Activated naive CD8-positive, alpha-beta T cell treated with anti-CD3 and anti-CD28 coated beads, Interleukin-2, amount 10 ng/mL, durations not matched to agents 7 days and 5 days (primary cell): Measurements from ENCODE around the gene MAST1. TPM values are rescaled to one million over a fixed set of nuclear protein-coding genes. Genes with fewer than 3 reads are reported as not detected.
"Not testable (repeated sequence)": the region's sequence is repeated elsewhere in the genome, so short reads cannot be mapped to it uniquely, and the experiment has no call there.

Experiments used
- ATAC-seq: fragments of 150-1000 bp; cut with Tn5 transposase; one replicate; pipeline ENCODE4 v1.10.0; 2021; ENCODE audit warnings: low read depth, moderate library complexity
- POLR2A ChIA-PET: fragments of 350-600 bp; sonication (Branson Sonifier 250); formaldehyde crosslinking; loops from one replicate; lab custom pipeline; 2021; ENCODE audit warnings: antibody characterized with exemption; lab: Charles Lee
- DNase-seq: peaks from one replicate; pipeline ENCODE4 v3.0.0; 2021
- H3K27ac Mint-ChIP-seq: one replicate; pipeline ENCODE4 v1.8.0; 2022; ENCODE audit warnings: mild to moderate bottlenecking, mixed read lengths
- H3K27me3 Mint-ChIP-seq: one replicate; pipeline ENCODE4 v1.8.0; 2022; ENCODE audit warnings: mild to moderate bottlenecking, moderate library complexity, mixed read lengths
- H3K36me3 Mint-ChIP-seq: one replicate; pipeline ENCODE4 v1.8.0; 2021; ENCODE audit warnings: mild to moderate bottlenecking, mixed read lengths
- H3K4me1 Mint-ChIP-seq: one replicate; pipeline ENCODE4 v1.8.0; 2021; ENCODE audit warnings: mixed read lengths
- H3K4me3 Mint-ChIP-seq: one replicate; pipeline ENCODE4 v1.8.0; 2022; ENCODE audit warnings: mild to moderate bottlenecking, moderate library complexity, mixed read lengths
- H3K9me3 Mint-ChIP-seq: one replicate; pipeline ENCODE4 v1.8.0; 2021; ENCODE audit warnings: mixed read lengths
- microRNA-seq: library from miRNA; unstranded; fragments of <30 nt; microRNA quantifications from one replicate; pipeline ENCODE4 v1.2.0, GENCODE V29; 2022
- total RNA-seq, 2 experiments: library from RNA; stranded (reverse); gene quantifications; one replicate each; pipeline ENCODE4 v1.2.3, GENCODE V29; 2021

MAST1 gene
- total RNA-seq, 2 experiments from 2014 or later, result 1.8 to 2.6 TPM

DNA sequence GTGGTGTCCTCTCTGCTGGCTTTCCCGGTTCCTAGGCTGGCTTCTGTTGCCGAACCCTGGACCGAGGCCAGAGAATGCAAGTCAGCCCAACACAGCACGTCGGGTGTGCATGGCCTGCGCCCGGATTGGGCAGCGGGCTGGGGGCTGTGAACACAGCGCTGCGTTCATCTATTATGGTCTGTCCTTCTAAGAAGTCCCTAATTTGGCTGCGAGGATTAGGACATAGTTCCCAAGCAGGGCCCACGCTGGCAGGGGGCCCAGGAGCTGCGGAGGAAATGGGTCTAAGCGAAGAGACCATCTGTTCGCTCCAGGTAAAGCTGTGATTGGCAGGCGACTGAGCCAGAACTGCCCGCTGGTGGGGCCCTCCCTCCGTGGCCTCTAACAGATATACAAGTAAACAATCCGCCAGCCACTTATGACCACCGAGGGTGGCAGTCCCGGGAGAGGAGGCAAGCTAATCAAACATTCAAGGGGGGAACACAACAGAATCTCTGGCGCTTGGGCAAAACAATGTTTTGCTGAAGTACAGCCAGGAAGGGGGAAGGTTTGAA lies 74.8 kb downstream of the MAST1 start:
- H3K27ac Mint-ChIP-seq, result peak overlapping the region; percentile 73

DNA sequence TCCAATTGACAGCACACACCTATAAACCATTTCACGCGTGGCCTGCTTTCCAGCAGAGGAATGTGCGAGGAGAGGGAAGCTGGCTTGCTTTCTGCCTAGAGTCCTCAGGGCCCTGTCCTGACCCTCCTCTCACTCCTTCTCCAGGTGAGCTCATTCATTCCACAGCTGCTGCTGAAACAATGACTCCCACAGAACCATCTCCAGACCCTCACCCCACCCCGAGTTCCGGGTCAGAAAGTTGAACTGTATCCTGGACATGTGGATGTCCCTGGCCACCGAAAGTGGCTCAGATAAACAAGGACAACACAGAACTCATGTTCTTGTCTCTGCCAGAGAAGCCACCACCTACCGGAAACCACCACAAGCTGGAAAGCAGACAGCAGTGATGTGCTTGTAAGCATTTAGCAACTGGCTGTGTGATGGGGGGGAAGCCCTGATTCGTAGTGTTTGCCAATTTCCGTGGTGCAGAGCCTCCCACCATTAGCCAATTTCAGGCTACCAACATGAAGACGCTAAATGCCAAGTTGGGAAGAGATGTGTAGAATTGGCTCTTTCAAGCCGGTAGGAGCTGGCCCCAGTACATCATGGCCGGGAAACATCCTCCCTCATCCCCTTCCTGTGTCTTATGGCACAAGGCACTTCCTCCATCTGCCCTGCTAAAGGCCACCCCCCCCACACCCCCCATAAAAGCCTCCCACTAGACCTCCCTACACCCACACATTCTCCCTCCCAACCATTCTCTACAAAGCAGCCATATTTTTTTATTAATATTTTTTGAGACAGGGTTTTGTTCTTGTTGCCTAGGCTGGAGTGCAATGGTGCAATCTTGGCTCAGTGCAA lies 75.8 kb downstream of the MAST1 start:
- Mint-ChIP-seq H3K4me1 (peaks cover 28% of the 10 kb centered on the region), H3K36me3 (no peaks in the 10 kb centered on the region), H3K27ac (peak overlapping the region; percentile 97), H3K9me3 (no peaks in the 10 kb centered on the region), H3K27me3 (no peaks in the 10 kb centered on the region), H3K4me3 (peak overlapping the region; percentile 70)
- peak; percentile 88 for ATAC-seq
- POLR2A ChIA-PET, result interaction anchor here (0.6 to 3.6 kb wide), 13 partner anchors 10 to 51 kb away, joined by 3 to 27 read pairs (median 5); partner anchors contain the start of genes CALR, DNASE2, FARSA and GCDH
- peak; percentile 61 for DNase-seq

More for the DNA sequence above, 74.8 kb downstream of the MAST1 start:
- H3K4me3 Mint-ChIP-seq, result no peak overlapping the region
- H3K9me3 Mint-ChIP-seq, result no peaks in the 10 kb centered on the region
- peaks cover 25% of the 10 kb centered on the region for H3K4me1 Mint-ChIP-seq
- H3K27me3 Mint-ChIP-seq, result no peaks in the 10 kb centered on the region
- POLR2A ChIA-PET, result interaction anchor here (0.6 to 3.6 kb wide), 10 partner anchors 11 to 40 kb away, joined by 3 to 27 read pairs (median 8); partner anchors contain the start of genes CALR, DNASE2, FARSA and GCDH
- no peak for DNase-seq
- ATAC-seq, result no peak
- H3K36me3 Mint-ChIP-seq, result no peaks in the 10 kb centered on the region

DNA sequence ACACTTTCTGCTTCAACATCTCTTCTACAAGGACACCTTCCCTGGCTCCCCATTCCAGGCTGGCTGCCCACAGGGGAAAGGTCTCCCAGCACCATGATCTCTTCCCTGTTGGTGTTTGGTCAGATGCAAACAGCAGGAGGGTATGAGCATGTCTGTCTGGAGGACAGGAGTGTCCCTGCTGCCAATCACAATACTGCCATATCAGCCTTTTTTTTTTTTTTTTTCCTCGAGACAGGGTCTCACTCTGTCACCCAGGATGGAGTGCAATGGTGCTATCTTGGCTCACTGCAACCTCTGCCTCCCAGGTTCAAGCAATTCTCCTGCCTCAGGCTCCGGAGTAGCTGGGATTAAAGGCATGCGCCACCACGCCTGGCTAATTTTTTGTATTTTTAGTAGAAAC lies 77.5 kb downstream of the MAST1 start:
- Mint-ChIP-seq H3K27ac (peak overlapping the region; percentile 61), H3K4me1 (peaks cover 31% of the 10 kb centered on the region)
- not testable (repeated sequence) for DNase-seq, H3K27me3 Mint-ChIP-seq, H3K36me3 Mint-ChIP-seq, H3K9me3 Mint-ChIP-seq, H3K4me3 Mint-ChIP-seq, ATAC-seq
- POLR2A ChIA-PET, result interaction anchor here (0.5 to 3.6 kb wide), 3 partner anchors 17 to 140 kb away, joined by 4 to 25 read pairs (median 18); partner anchors contain the start of genes CALR and FARSA

DNA sequence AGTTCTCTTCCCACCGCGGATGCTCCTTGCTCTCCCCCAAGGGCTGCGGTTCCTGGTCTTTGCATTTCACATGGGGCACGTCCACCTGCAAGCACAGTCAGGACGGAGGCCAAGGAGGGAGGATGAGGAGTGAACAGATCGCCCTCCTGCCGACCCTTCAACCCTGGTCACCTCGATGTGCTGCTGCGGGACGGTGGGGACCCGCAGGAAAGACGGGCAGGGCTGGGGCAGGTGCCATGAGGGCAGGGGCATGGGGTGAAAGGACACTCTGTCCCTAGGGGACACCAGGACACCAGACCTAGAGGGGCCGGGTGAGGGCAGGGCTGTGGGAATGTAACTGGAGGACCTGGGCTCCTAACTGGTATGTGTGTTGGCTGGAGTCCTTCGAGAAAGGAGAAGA lies 79.9 kb downstream of the MAST1 start:
- no peaks in the 10 kb centered on the region for H3K27me3 Mint-ChIP-seq
- H3K36me3 Mint-ChIP-seq, result peaks cover 7% of the 10 kb centered on the region
- peaks cover 28% of the 10 kb centered on the region for H3K4me1 Mint-ChIP-seq
- POLR2A ChIA-PET, result interaction anchor here (1.0 to 1.4 kb wide), 3 partner anchors 8 to 47 kb away, joined by 3 read pairs; no protein-coding TSS in a partner anchor
- DNase-seq (no peak), ATAC-seq (no peak)
- H3K27ac Mint-ChIP-seq, result peak overlapping the region; percentile 87
- H3K9me3 Mint-ChIP-seq, result no peaks in the 10 kb centered on the region
- H3K4me3 Mint-ChIP-seq, result peak overlapping the region; percentile 64

DNA sequence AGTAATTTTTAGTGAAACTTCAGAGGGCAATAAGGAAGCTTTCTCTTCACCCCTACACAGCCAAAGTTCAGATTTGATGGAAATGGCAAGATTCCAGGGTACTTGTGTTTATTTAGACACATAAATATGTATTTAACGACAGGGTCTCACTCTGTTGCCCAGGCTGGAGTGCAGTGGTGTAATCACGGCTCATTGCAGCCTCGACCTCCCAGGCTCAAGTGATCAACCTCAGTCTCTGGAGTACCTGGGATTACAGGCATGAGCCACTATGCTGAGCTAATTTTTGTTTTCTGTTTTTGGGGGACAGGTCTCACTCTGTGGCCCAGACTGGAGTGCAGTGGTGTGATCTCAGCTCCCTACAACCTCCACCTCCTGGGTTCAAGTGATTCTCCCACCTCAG lies 82.7 kb downstream of the MAST1 start:
- Mint-ChIP-seq H3K27me3 (no peaks in the 10 kb centered on the region), H3K4me3 (no peak overlapping the region), H3K36me3 (peaks cover 18% of the 10 kb centered on the region), H3K9me3 (no peaks in the 10 kb centered on the region), H3K4me1 (peaks cover 10% of the 10 kb centered on the region), H3K27ac (peak overlapping the region; percentile 60)
- no peak for ATAC-seq
- POLR2A ChIA-PET, result interaction anchor here (0.7 to 1.9 kb wide), 5 partner anchors 10 to 101 kb away, joined by 3 to 8 read pairs (median 5); partner anchors contain the start of gene CALR
- DNase-seq, result no peak

DNA sequence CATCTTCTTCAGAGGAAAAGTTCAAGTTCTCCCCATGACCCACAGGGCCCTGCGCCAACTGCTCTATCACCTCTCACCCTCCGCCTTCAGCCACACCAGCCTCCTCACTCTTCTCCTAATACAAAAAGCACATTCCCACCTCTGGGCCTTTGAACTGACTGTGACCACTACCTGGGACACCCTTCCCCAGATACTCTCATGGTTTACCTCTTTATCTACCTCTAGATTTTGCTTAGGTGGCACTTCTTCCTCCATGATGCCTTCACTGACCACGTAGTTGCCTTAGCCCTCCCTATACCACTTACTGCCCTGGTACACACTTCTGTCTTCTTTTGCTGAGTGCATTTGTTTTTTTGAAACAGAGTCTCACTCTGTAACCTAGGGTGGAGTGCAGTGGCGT lies 84.6 kb downstream of the MAST1 start:
- Mint-ChIP-seq H3K27ac (no peak overlapping the region), H3K9me3 (no peaks in the 10 kb centered on the region), H3K36me3 (peaks cover 24% of the 10 kb centered on the region), H3K4me1 (peaks cover 10% of the 10 kb centered on the region), H3K4me3 (no peak overlapping the region), H3K27me3 (no peaks in the 10 kb centered on the region)
- DNase-seq (no peak), ATAC-seq (no peak)
- POLR2A ChIA-PET, result interaction anchor here (1.6 kb wide), 1 partner anchor 9 kb away, joined by 3 read pairs; no protein-coding TSS in a partner anchor

Small RNAs within 50 kb of the gene (microRNA-seq; reads per million reads assigned to microRNA genes)
- not detected for gene MIR5695
- not detected for gene MIR6794

Other genes with a start within 250 kb of the MAST1 start
- 10 to 100 TPM; 14.9 to 17.4 TPM for gene ZNF490, start 227.7 kb upstream of the MAST1 start, total RNA-seq
- gene ZNF791, start 227.6 kb upstream of the MAST1 start, total RNA-seq, result 10 to 100 TPM; 37.1 to 42.7 TPM
- 100 to 1,000 TPM; 108 to 115 TPM for gene MAN2B1, start 171.8 kb upstream of the MAST1 start, total RNA-seq
- gene WDR83, start 171.7 kb upstream of the MAST1 start, total RNA-seq, result 10 to 100 TPM; 18.2 to 21.1 TPM
- 100 to 1,000 TPM; 148 to 149 TPM for gene DHPS, start 156.6 kb upstream of the MAST1 start, total RNA-seq
- not detected for gene GNG14, start 150.5 kb upstream of the MAST1 start, total RNA-seq
- gene FBXW9, start 141.9 kb upstream of the MAST1 start, total RNA-seq, result 1 to 10 TPM; 4.9 to 5.3 TPM
- gene TNPO2, start 114.6 kb upstream of the MAST1 start, total RNA-seq, result 10 to 100 TPM; 80.8 to 81.9 TPM
- gene TRIR, start 103.8 kb upstream of the MAST1 start, total RNA-seq, result 100 to 1,000 TPM; 213 to 214 TPM
- gene GET3, start 101.0 kb upstream of the MAST1 start, total RNA-seq, result 10 to 100 TPM; 46.4 to 47.2 TPM
- not detected for gene BEST2, start 86.7 kb upstream of the MAST1 start, total RNA-seq
- 10 to 100 TPM; 20.0 to 20.3 TPM for gene HOOK2, start 63.0 kb upstream of the MAST1 start, total RNA-seq
- gene JUNB, start 47.0 kb upstream of the MAST1 start, total RNA-seq, result 10 to 100 TPM; 82.7 to 84.6 TPM
- gene PRDX2, start 36.7 kb upstream of the MAST1 start, total RNA-seq, result 100 to 1,000 TPM; 170 to 181 TPM
- 10 to 100 TPM in 1 of 2 experiments, 1 to 10 TPM in 1; 5.8 to 10.8 TPM for gene THSD8, start 36.4 kb upstream of the MAST1 start, total RNA-seq
- gene RNASEH2A, start 31.9 kb upstream of the MAST1 start, total RNA-seq, result 10 to 100 TPM; 46.2 to 47.8 TPM
- gene RTBDN, start 3.9 kb upstream of the MAST1 start, total RNA-seq, result not detected
- 10 to 100 TPM; 29.0 to 30.4 TPM for gene DNASE2, start 42.9 kb downstream of the MAST1 start, total RNA-seq
- under 1 TPM in 1 of 2 experiments, not detected in 1; 0.19 TPM for gene KLF1, start 48.7 kb downstream of the MAST1 start, total RNA-seq
- gene GCDH, start 52.6 kb downstream of the MAST1 start, total RNA-seq, result 10 to 100 TPM; 39.7 to 43.4 TPM
- 1 to 10 TPM; 3.6 to 4.4 TPM for gene SYCE2, start 80.8 kb downstream of the MAST1 start, total RNA-seq
- 10 to 100 TPM; 69.2 to 73.3 TPM for gene FARSA, start 95.2 kb downstream of the MAST1 start, total RNA-seq
- 100 to 1,000 TPM; 522 to 531 TPM for gene CALR, start 100.1 kb downstream of the MAST1 start, total RNA-seq
- gene RAD23A, start 107.3 kb downstream of the MAST1 start, total RNA-seq, result 100 to 1,000 TPM; 128 to 141 TPM
- gene GADD45GIP1, start 118.7 kb downstream of the MAST1 start, total RNA-seq, result 10 to 100 TPM; 18.4 to 19.4 TPM
- gene DAND5, start 131.1 kb downstream of the MAST1 start, total RNA-seq, result not detected
- 1 to 10 TPM; 1.5 to 2.5 TPM for gene NFIX, start 157.0 kb downstream of the MAST1 start, total RNA-seq